PC-3 (cell line): ENCODE results near the gene IL17D. TPM values are rescaled to one million over a fixed set of nuclear protein-coding genes. Genes with fewer than 3 reads are reported as not detected.

Experiments
- ATAC-seq: fragments of 200-7000 bp; cut with Tn5 transposase; 2 replicates; pipeline ENCODE4 v1.9.1; 2020; ENCODE audit warnings: mild to moderate bottlenecking, moderate library complexity
- BruUV-seq: library from RNA; stranded (reverse); fragments of 400-500 nt; replicated peaks from 2 replicates; lab custom pipeline; 2021; lab: Mats Ljungman, UMichigan
- CTCF ChIA-PET: fragments of 300-600 bp; sonication (Branson Sonifier 250); formaldehyde crosslinking; loops from one replicate; lab custom pipeline; 2022; ENCODE audit warnings: antibody characterized with exemption; lab: Charles Lee
- POLR2A ChIA-PET: fragments of 300-600 bp; sonication (Branson Sonifier 250); formaldehyde crosslinking; loops from one replicate; lab custom pipeline; 2022; ENCODE audit warnings: antibody characterized with exemption; ENCODE audit not compliant: unreplicated experiment; lab: Charles Lee
- DNase-seq: peaks from one replicate; pipeline ENCODE4 v3.0.0-alpha.2; 2015
- H2AFZ ChIP-seq: fragments of 300-600 bp; sonication (generic); 2 replicates; pipeline ENCODE4 v1.6.0; 2016; ENCODE audit warnings: antibody characterized with exemption, low read length
- H3F3A ChIP-seq: fragments of 300-600 bp; sonication (generic); one replicate; pipeline ENCODE4 v1.6.0; 2017; ENCODE audit warnings: antibody characterized with exemption, low read length, control low read depth, mild to moderate bottlenecking; ENCODE audit not compliant: unreplicated experiment
- H3K27ac ChIP-seq: fragments of 300-600 bp; sonication (generic); 2 replicates; pipeline ENCODE4 v1.5.1; 2016; ENCODE audit warnings: mild to moderate bottlenecking, low read length
- H3K27me3 ChIP-seq: fragments of 300-600 bp; sonication (generic); 2 replicates; pipeline ENCODE4 v1.6.1; 2016; ENCODE audit warnings: low read length, mixed read lengths
- H3K36me3 ChIP-seq: fragments of 300-600 bp; sonication (generic); 2 replicates; pipeline ENCODE4 v1.6.1; 2016; ENCODE audit warnings: low read depth, mixed run types, low read length, mixed read lengths
- H3K4me1 ChIP-seq: fragments of 300-600 bp; sonication (generic); 2 replicates; pipeline ENCODE4 v1.5.1; 2016; ENCODE audit warnings: low read length; ENCODE audit not compliant: insufficient read depth
- H3K4me2 ChIP-seq: fragments of 300-600 bp; sonication (generic); 2 replicates; pipeline ENCODE4 v1.6.0; 2016; ENCODE audit warnings: low read length
- H3K4me3 ChIP-seq: fragments of 300-600 bp; sonication (generic); 2 replicates; pipeline ENCODE4 v1.5.1; 2016; ENCODE audit warnings: mild to moderate bottlenecking, low read length, mixed read lengths
- H3K79me2 ChIP-seq: fragments of 300-600 bp; sonication (generic); 2 replicates; pipeline ENCODE4 v1.6.1; 2017; ENCODE audit warnings: low read length, mixed read lengths
- H3K9ac ChIP-seq: fragments of 300-600 bp; sonication (generic); 2 replicates; pipeline ENCODE4 v1.6.0; 2016; ENCODE audit warnings: mild to moderate bottlenecking, low read length
- H3K9me2 ChIP-seq: fragments of 300-600 bp; sonication (generic); replicated peaks from 2 replicates; pipeline ENCODE4 v1.6.1; 2016; ENCODE audit warnings: mixed run types, low read length, mixed read lengths
- H3K9me3 ChIP-seq: fragments of 300-600 bp; sonication (generic); 2 replicates; pipeline ENCODE4 v1.6.1; 2016; ENCODE audit warnings: low read length, mixed read lengths
- H4K20me1 ChIP-seq: fragments of 300-600 bp; sonication (generic); 2 replicates; pipeline ENCODE4 v1.6.1; 2016; ENCODE audit warnings: low read length, mixed read lengths
- EZH2 ChIP-seq: fragments of 300-600 bp; sonication (generic); IDR thresholded peaks from one replicate; pipeline ENCODE4 v1.6.1; 2017; ENCODE audit warnings: antibody characterized with exemption, mild to moderate bottlenecking, low read length; ENCODE audit not compliant: unreplicated experiment
- EZH2phosphoT487 ChIP-seq: fragments of 300-600 bp; sonication (generic); IDR thresholded peaks from 2 replicates; pipeline ENCODE4 v1.6.1; 2018; ENCODE audit warnings: mild to moderate bottlenecking, antibody characterized with exemption, low read length, borderline replicate concordance
- intact Hi-C: fragments of 100-400 bp; cut with micrococcal nuclease; formaldehyde crosslinking; loops from 2 replicates; pipeline ENCODE4 v1.9.0; 2023
- total RNA-seq: library from RNA; depleted of rRNA; stranded (reverse); fragments of >200 nt; gene quantifications from 2 replicates; pipeline ENCODE4 v1.2.3, GENCODE V29; 2014
- TF ChIP-seq, protein P1 (sequence below): fragments of 300-600 bp; sonication (generic); conservative IDR thresholded peaks from 2 replicates; pipeline ENCODE4 v1.5.1; 2017; ENCODE audit warnings: antibody characterized with exemption, low read depth, mild to moderate bottlenecking, low read length

IL17D gene
- total RNA-seq, 1 experiment from 2014 or later: 1.1 TPM

DNA sequence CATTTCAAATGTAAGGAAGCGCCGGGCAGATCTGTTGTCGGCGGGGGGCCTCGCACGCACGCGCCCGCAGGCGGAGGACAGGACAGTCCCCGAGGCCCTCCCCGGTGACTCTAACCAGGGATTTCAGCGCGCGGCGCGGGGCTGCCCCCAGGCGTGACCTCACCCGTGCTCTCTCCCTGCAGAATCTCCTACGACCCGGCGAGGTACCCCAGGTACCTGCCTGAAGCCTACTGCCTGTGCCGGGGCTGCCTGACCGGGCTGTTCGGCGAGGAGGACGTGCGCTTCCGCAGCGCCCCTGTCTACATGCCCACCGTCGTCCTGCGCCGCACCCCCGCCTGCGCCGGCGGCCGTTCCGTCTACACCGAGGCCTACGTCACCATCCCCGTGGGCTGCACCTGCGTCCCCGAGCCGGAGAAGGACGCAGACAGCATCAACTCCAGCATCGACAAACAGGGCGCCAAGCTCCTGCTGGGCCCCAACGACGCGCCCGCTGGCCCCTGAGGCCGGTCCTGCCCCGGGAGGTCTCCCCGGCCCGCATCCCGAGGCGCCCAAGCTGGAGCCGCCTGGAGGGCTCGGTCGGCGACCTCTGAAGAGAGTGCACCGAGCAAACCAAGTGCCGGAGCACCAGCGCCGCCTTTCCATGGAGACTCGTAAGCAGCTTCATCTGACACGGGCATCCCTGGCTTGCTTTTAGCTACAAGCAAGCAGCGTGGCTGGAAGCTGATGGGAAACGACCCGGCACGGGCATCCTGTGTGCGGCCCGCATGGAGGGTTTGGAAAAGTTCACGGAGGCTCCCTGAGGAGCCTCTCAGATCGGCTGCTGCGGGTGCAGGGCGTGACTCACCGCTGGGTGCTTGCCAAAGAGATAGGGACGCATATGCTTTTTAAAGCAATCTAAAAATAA is 18.2 kb downstream of the IL17D start:
- Histone ChIP-seq H4K20me1 (no peaks in the 10 kb centered on the region), H3K4me1 (no peaks in the 10 kb centered on the region), H2AFZ (peak overlapping the region; percentile 54; the same call in 1 of the 2 replicates), H3K27me3 (no peaks in the 10 kb centered on the region), H3F3A (no peaks in the 10 kb centered on the region), H3K27ac (no peak overlapping the region), H3K4me3 (peak overlapping the region; percentile 39; the same call in 1 of the 2 replicates), H3K79me2 (no peaks in the 10 kb centered on the region), H3K9me3 (no peaks in the 10 kb centered on the region), H3K9me2 (no peaks in the 10 kb centered on the region), H3K4me2 (peak overlapping the region; percentile 77), H3K9ac (no peak overlapping the region), H3K36me3 (no peaks in the 10 kb centered on the region)
- intact Hi-C loops: no loop called here
- no TSS peak for BruUV-seq
- DNase-seq: peak; percentile 54
- CTCF ChIA-PET: interaction anchor here (0.6 kb wide), 1 partner anchor 62 kb away, joined by 3 read pairs; no protein-coding TSS in a partner anchor
- POLR2A ChIA-PET: no interaction called here
- peak; percentile 61 for ATAC-seq
- TF ChIP-seq EZH2phosphoT487 (no peak), EZH2 (no peak)
- TF ChIP-seq, protein P1, sequence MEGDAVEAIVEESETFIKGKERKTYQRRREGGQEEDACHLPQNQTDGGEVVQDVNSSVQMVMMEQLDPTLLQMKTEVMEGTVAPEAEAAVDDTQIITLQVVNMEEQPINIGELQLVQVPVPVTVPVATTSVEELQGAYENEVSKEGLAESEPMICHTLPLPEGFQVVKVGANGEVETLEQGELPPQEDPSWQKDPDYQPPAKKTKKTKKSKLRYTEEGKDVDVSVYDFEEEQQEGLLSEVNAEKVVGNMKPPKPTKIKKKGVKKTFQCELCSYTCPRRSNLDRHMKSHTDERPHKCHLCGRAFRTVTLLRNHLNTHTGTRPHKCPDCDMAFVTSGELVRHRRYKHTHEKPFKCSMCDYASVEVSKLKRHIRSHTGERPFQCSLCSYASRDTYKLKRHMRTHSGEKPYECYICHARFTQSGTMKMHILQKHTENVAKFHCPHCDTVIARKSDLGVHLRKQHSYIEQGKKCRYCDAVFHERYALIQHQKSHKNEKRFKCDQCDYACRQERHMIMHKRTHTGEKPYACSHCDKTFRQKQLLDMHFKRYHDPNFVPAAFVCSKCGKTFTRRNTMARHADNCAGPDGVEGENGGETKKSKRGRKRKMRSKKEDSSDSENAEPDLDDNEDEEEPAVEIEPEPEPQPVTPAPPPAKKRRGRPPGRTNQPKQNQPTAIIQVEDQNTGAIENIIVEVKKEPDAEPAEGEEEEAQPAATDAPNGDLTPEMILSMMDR: no peak

DNA sequence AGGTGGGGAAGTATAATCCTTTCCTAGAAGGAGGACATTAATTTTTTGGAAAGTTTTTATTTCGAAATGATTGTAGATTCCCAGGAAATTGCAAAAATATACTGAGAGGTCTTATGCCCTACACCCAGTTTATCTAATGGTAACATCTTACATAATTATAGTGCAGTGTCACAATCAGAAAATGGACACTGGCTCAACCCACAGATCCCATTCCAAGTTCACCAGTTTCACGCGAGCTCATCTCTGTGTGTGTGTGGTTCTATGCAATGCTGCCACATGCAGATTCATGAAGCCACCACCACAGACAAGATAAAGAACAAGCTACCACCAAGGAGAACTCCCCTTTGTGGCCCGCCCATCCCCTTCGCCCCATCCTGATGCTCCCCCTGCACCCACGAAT is 24.4 kb downstream of the IL17D start:
- DNase-seq: no peak
- Histone ChIP-seq H3F3A (no peaks in the 10 kb centered on the region), H2AFZ (no peak overlapping the region), H3K36me3 (no peaks in the 10 kb centered on the region), H3K4me2 (no peak overlapping the region), H3K4me1 (no peaks in the 10 kb centered on the region), H3K9me2 (no peaks in the 10 kb centered on the region), H3K9ac (no peak overlapping the region), H3K27me3 (no peaks in the 10 kb centered on the region), H3K79me2 (no peaks in the 10 kb centered on the region), H3K27ac (no peak overlapping the region), H3K9me3 (no peaks in the 10 kb centered on the region), H3K4me3 (no peak overlapping the region), H4K20me1 (no peaks in the 10 kb centered on the region)
- ATAC-seq: no peak
- BruUV-seq: no TSS peak
- ChIA-PET POLR2A (no interaction called here), CTCF (interaction anchor here (0.7 kb wide), 1 partner anchor 40 kb away, joined by 7 read pairs; no protein-coding TSS in a partner anchor)
- no peak for TF ChIP-seq EZH2phosphoT487
- TF ChIP-seq, protein P1: no peak
- no peak for TF ChIP-seq EZH2
- intact Hi-C loops: no loop called here
